GM10847 (cell line): Measurements from ENCODE around the gene KRT23.

Source experiments
- POLR2A ChIP-seq: IDR thresholded peaks from 2 replicates; pipeline ENCODE4 v1.6.1; 2011; ENCODE audit not compliant: insufficient read length; ENCODE audit errors: extremely low read depth

Gene KRT23

DNA sequence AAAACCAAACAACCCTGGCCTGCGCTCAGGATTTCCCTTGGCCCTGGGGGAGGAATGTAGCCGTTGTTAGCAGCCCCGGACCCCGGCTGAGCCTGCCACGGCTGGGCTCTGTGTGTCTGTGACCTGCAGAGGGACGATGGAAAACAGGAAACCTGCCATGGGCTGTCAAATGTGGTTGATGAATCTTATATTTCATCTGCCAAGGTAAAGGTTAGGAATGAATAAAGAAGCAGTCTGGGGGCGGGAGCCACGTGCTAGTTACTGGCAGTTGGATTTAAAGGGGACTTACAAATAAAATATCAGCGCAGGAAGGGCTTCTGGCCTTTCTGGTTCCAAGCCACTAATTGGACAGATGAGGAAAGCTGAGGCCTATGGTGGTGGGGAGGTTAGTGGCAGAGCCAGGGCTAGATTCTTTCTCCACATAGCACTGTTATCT, at the start of gene KRT23:
KRT23 (minus strand) TSS at position 263 of the 436 bp plus-strand sequence. CDS start 1,043 bp downstream, outside the sequence.
- TF ChIP-seq POLR2A, result no peak

DNA sequence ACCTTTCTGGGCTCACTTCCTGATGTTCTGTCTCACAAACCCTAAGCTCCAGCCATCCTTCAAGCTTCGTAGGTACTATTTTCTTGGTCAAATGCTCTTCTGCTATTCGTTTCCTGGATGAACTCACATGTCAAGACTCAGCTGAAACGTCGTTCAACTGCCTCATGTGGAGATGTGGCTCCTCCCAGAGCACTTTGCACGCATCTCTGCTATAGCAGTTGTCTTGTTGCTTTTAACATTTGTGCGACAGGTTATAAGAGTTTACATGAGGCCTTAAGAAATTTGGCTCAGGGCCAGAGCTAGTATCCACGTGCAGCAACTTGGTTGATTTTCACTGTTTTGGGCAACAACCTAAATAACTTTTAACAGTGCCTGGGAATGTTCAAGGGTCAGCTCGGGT, 49.5 kb upstream of the KRT23 start:
- no peak for TF ChIP-seq POLR2A

DNA sequence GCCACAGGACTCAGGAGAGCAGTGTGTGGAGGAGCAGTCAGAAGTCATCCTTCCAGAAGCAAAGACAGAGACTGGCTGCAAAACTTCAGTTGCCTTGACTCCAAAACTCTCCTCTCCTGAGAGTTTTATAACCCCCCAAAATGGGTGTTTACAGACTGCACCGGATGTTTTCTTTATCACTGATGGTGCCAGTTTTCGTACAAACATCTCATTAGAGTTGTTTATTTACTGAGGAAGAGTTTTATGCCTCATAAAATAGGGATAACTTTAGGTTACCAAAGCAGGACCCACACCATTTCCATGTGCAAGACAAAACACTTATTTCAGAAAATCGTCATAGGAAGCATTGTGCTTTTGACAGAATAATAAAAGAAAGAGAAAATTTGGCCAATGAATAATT, 46.8 kb upstream of the KRT23 start, which contains the start of gene KRT40:
KRT40 (minus strand) TSS at position 101 of the 400 bp plus-strand sequence; CDS start at position 48, 53 bp downstream.
- no peak for TF ChIP-seq POLR2A

DNA sequence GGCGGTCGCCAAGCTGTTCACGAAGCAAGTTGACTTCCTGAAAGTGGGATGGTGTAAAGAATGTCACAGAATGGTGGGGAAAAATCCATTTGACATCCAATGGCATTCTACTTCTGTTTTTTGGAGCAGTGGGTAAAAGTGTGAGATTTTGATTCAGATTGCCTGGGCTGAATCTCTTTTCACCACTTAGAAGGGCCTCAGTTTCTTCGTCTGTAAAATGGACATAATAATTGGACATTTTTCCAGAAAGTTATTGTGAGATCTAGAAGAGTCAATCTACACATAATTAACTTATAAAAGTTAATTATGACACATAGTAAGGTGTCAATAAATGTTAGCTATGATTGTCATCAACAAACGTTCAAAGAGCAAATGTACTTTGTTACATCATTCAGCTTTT, 43.7 kb upstream of the KRT23 start:
- TF ChIP-seq POLR2A, result no peak

- no peak for TF ChIP-seq POLR2A
These were observed 43.1 kb upstream of the KRT23 start for GRCh38 chr17:40980596-40980995.

DNA sequence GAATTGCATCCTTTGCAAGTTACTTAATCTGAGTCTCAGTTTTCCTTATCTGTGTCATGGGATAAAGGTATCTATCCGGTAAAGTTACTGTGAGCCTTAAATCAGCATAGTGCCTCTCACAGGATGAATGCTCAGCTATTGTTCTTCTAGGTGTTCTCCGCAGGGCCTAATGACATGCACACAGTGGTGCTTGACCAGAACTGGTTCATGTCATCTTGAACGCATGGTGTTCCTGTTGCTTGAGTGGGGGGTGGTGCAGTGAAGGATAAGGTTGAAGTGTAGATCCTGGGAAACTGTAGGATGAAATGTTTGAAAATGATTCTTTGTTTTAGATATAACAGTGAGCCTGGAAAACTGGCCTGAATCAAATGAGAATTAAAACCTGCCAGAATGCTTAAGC, 42.7 kb upstream of the KRT23 start:
- TF ChIP-seq POLR2A, result no peak

- TF ChIP-seq POLR2A, result no peak
These were observed 41.2 kb upstream of the KRT23 start for GRCh38 chr17:40978575-40979151.

- TF ChIP-seq POLR2A, result no peak
These were observed 38.1 kb upstream of the KRT23 start for GRCh38 chr17:40975516-40975915.

DNA sequence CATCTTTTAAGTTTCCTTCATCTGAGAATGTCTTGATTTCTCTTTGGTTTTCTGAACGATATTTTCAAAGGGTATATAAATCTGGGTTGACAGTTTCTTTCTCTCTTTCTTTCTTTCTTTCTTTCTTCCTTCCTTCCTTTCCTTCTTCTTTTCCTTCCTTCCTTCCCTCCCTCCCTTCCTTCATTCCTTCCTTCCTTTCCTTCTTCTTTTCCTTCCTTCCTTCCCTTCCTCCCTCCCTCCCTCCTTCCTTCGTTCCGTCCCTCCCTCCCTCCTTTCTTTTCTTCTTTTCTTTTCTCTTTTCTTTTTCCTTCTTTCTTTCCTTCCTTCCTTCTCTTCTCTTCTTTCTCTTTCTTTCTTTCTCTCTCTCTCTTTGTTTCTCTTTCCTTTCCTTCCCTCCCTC, 36.9 kb upstream of the KRT23 start:
- TF ChIP-seq POLR2A, result no peak

DNA sequence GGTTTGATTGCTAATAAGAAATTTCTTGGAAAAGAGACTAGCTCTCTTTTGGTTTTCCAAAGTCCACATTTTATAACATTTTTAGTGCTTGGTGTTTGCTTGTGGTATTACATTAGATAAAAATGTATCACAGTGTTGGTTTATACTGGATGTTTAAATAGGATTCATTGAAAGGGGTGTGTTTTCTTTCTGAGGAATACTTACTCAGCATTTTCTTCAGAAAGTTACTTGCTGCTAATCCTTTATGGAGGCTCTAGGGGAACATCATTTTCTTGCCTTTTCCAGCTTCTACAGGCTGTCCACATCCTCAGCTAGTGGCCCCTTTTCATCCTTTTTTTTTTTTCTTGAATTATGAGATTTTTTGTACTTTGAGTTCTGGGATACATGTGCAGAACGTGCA, 30.1 kb upstream of the KRT23 start:
- no peak for TF ChIP-seq POLR2A

DNA sequence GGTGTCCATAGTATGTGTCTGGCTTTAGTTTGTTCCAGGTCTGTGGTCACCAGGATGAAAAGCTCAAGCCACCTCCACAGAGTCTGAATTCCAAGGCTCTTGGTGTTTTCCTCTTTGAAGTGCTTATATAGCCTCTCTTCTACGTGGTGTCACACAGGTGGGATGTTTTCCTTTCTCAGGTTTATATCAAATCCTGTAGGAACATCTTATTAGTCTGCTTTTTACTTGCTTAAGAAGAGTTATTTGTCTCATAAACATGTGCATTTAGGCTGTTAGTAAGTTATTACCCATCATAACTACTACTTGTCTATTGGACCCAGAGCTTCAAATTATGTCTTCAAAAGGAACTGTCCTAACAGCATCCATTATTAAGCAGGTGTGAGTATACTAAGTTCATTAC, 29.4 kb upstream of the KRT23 start, which contains the start of gene KRT39:
KRT39 (minus strand) TSS at position 101 of the 400 bp plus-strand sequence; CDS start at position 9, 92 bp downstream.
- TF ChIP-seq POLR2A, result no peak

GRCh38 chr17:40963838-40964237, 26.4 kb upstream of the KRT23 start:
- TF ChIP-seq POLR2A, result no peak

DNA sequence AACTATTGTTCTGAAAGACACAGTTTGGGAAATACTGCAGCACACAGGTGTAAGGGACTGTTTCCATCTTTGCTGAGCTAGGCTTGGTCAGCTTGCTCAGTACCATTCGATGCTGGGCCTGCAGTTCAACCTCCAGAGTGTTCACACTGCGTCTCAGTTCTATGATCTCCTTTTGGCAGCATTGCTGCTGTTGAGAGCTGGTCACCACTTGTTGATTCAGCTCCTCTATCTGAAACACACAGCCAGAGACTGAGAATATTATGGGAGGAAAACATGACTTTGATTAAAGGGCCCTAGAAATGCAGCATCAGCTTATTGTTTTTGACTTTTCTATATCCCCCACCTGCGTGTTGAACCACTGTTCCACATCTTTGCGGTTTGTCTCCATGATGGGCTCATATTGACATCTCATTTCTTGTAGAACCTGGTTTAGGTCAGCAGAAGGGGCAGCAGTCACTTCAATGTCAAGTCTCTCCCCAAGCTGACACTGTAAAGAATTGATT, 24.7 kb upstream of the KRT23 start:
- no peak for TF ChIP-seq POLR2A

DNA sequence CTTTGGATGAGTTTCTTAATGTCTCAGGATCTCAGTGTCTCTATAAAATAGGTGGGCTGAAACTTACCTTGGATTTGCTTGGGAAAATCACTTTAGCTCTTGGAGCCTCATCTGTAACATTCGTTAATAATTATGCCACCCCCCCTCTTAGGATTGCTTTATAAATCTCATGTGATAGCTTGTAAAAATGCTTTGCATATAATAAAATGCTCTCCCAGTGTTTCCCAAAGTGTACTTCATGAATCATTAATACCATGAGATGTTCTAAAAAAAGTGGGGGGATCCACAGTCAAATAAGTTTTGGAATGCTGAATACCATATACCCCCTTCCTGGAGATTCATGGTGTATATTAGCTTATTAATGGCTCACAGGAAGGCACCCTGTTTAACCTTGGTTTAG, 24.1 kb upstream of the KRT23 start:
- TF ChIP-seq POLR2A, result no peak

GRCh38 chr17:40960144-40960543, 22.7 kb upstream of the KRT23 start:
- TF ChIP-seq POLR2A, result no peak

GRCh38 chr17:40958086-40958953, 20.9 kb upstream of the KRT23 start:
- no peak for TF ChIP-seq POLR2A

- TF ChIP-seq POLR2A, result no peak
These were observed 19.2 kb upstream of the KRT23 start for GRCh38 chr17:40956401-40957254.
